GM23338 (cell line): ENCODE measurements around the gene APOL3. TPM values are rescaled to one million over a fixed set of nuclear protein-coding genes. Genes with fewer than 3 reads are reported as not detected.

ENCODE experiments used
- ATAC-seq: fragments of 200-7000 bp; cut with Tn5 transposase; 3 replicates; pipeline ENCODE4 v1.9.1; 2020
- DNase-seq: peaks from one replicate; pipeline ENCODE4 v3.0.0-alpha.2; 2015; ENCODE audit warnings: low spot score
- H2AFZ ChIP-seq: fragments of 200-600 bp; sonication (generic); 2 replicates; pipeline ENCODE4 v1.8.0; 2016; ENCODE audit warnings: antibody characterized with exemption, mild to moderate bottlenecking, moderate library complexity
- H3F3A ChIP-seq: fragments of 200-600 bp; sonication (generic); replicated peaks from 2 replicates; pipeline ENCODE4 v1.8.0; 2017; ENCODE audit warnings: antibody characterized with exemption, mixed run types, low read depth
- H3K27ac ChIP-seq: fragments of 200-600 bp; sonication (generic); 2 replicates; pipeline ENCODE4 v1.6.1; 2016; ENCODE audit warnings: low read depth
- H3K27me3 ChIP-seq: fragments of 200-600 bp; sonication (generic); 2 replicates; pipeline ENCODE4 v1.8.0; 2016; ENCODE audit warnings: mild to moderate bottlenecking, mixed run types, moderate library complexity; ENCODE audit not compliant: insufficient read depth
- H3K36me3 ChIP-seq: fragments of 200-600 bp; sonication (generic); 2 replicates; pipeline ENCODE4 v1.8.0; 2016; ENCODE audit warnings: mild to moderate bottlenecking; ENCODE audit not compliant: insufficient read depth
- H3K4me1 ChIP-seq: fragments of 200-600 bp; sonication (generic); 2 replicates; pipeline ENCODE4 v1.8.0; 2016; ENCODE audit warnings: mild to moderate bottlenecking, moderate library complexity; ENCODE audit not compliant: insufficient read depth
- H3K4me2 ChIP-seq: fragments of 200-600 bp; sonication (generic); 2 replicates; pipeline ENCODE4 v1.7.1; 2017; ENCODE audit warnings: mixed run types
- H3K4me3 ChIP-seq: fragments of 200-600 bp; sonication (generic); 2 replicates; pipeline ENCODE4 v1.6.1; 2016; ENCODE audit warnings: mixed run types
- H3K79me2 ChIP-seq: fragments of 200-600 bp; sonication (generic); replicated peaks from 2 replicates; pipeline ENCODE4 v1.8.0; 2017; ENCODE audit warnings: mild to moderate bottlenecking; ENCODE audit not compliant: insufficient read depth
- H3K9me2 ChIP-seq: fragments of 200-600 bp; sonication (generic); 2 replicates; pipeline ENCODE4 v1.8.0; 2017; ENCODE audit not compliant: insufficient read depth
- H4K20me1 ChIP-seq: fragments of 200-600 bp; sonication (generic); replicated peaks from 2 replicates; pipeline ENCODE4 v1.8.0; 2017; ENCODE audit warnings: mild to moderate bottlenecking; ENCODE audit not compliant: insufficient read depth
- H3K27ac Mint-ChIP-seq: 2 replicates; pipeline ENCODE4 v1.8.0; 2020; ENCODE audit warnings: inconsistent platforms, mild to moderate bottlenecking, moderate library complexity, mixed read lengths
- H3K27me3 Mint-ChIP-seq: 3 replicates; pipeline ENCODE4 v1.8.0; 2022; ENCODE audit warnings: low read depth, mild to moderate bottlenecking, moderate library complexity, mixed read lengths, inconsistent platforms; ENCODE audit not compliant: insufficient read depth, poor library complexity
- H3K36me3 Mint-ChIP-seq: 3 replicates; pipeline ENCODE4 v1.8.0; 2021; ENCODE audit warnings: low read depth, mild to moderate bottlenecking, inconsistent platforms, moderate library complexity, mixed read lengths
- H3K4me1 Mint-ChIP-seq: 3 replicates; pipeline ENCODE4 v1.8.0; 2020; ENCODE audit warnings: mild to moderate bottlenecking, inconsistent platforms, mixed read lengths
- H3K4me3 Mint-ChIP-seq: 3 replicates; pipeline ENCODE4 v1.8.0; 2021; ENCODE audit warnings: moderate library complexity, mild to moderate bottlenecking, inconsistent platforms, mixed read lengths
- H3K9me3 Mint-ChIP-seq: 3 replicates; pipeline ENCODE4 v1.8.0; 2020; ENCODE audit warnings: moderate library complexity, mild to moderate bottlenecking, inconsistent platforms, mixed read lengths
- POLR2AphosphoS5 ChIP-seq: IDR thresholded peaks from 2 replicates; pipeline ENCODE4 v1.6.1; 2016; ENCODE audit warnings: antibody characterized with exemption, low read depth
- REST ChIP-seq: IDR thresholded peaks from one replicate; pipeline ENCODE4 v1.6.1; 2018; ENCODE audit warnings: antibody characterized with exemption; ENCODE audit not compliant: unreplicated experiment
- STAT1 ChIP-seq: IDR thresholded peaks from one replicate; pipeline ENCODE4 v1.6.1; 2016; ENCODE audit warnings: antibody characterized with exemption; ENCODE audit not compliant: unreplicated experiment
- ZNF462 ChIP-seq: fragments of 250-450 bp; sonication (Bioruptor Pico); IDR thresholded peaks from 2 replicates; pipeline ENCODE4 v1.5.0; 2020; ENCODE audit warnings: mild to moderate bottlenecking, moderate library complexity
- polyA plus RNA-seq: library from polyadenylated mRNA; unstranded; fragments of >200 nt; fragmentation: Nextera tagmentation; extraction: Ambion mirVana; gene quantifications from 2 replicates; pipeline ENCODE4 v1.2.1, GENCODE V29; 2016
- total RNA-seq: library from RNA; depleted of rRNA; stranded (reverse); fragments of >200 nt; shearing (Covaris generic); gene quantifications from 2 replicates; pipeline ENCODE4 v1.2.3, GENCODE V29; 2014
- TF ChIP-seq, protein P1 (sequence below), 2 experiments: fragments of 200-600 bp in 1 of 2; sonication (generic) in 1 of 2; conservative IDR thresholded peaks; 2 replicates each; pipeline versions ENCODE4 v1.5.1 to v1.6.1; 2016 to 2017; ENCODE audit warnings: antibody characterized with exemption in 2 of 2, low read depth in 2 of 2, mild to moderate bottlenecking in 2 of 2, moderate library complexity in 1 of 2

APOL3 gene
- total and polyA plus RNA-seq, 2 experiments from 2014 or later: not detected

GRCh38 chr22:36194385-36194784, 33.8 kb upstream of the APOL3 start (continued):
- no peak for TF ChIP-seq ZNF462 (CRISPR knock-in tag)

GRCh38 chr22:36193577-36193976, 33.0 kb upstream of the APOL3 start:
- Mint-ChIP-seq H3K4me1 (peaks cover 72% of the 10 kb centered on the region), H3K9me3 (peaks cover 14% of the 10 kb centered on the region), H3K27me3 (peaks cover 22% of the 10 kb centered on the region), H3K27ac (no peak overlapping the region), H3K4me3 (no peak overlapping the region), H3K36me3 (peaks cover 10% of the 10 kb centered on the region)
- H4K20me1 ChIP-seq: no peaks in the 10 kb centered on the region
- no peak overlapping the region for H3K4me2 ChIP-seq
- no peak for TF ChIP-seq POLR2AphosphoS5
- TF ChIP-seq STAT1: no peak
- ATAC-seq: no peak
- no peak overlapping the region for H3K27ac ChIP-seq
- peaks cover 5% of the 10 kb centered on the region; the same call in 1 of the 2 replicates for H3K9me2 ChIP-seq
- no peak for DNase-seq
- H3K79me2 ChIP-seq: no peaks in the 10 kb centered on the region
- H2AFZ ChIP-seq: no peak overlapping the region
- no peaks in the 10 kb centered on the region for H3K27me3 ChIP-seq
- H3K4me3 ChIP-seq: no peak overlapping the region
- H3K4me1 ChIP-seq: peaks cover 21% of the 10 kb centered on the region
- H3K36me3 ChIP-seq: no peaks in the 10 kb centered on the region; the same call in 1 of the 2 replicates
- H3F3A ChIP-seq: no peaks in the 10 kb centered on the region

DNA sequence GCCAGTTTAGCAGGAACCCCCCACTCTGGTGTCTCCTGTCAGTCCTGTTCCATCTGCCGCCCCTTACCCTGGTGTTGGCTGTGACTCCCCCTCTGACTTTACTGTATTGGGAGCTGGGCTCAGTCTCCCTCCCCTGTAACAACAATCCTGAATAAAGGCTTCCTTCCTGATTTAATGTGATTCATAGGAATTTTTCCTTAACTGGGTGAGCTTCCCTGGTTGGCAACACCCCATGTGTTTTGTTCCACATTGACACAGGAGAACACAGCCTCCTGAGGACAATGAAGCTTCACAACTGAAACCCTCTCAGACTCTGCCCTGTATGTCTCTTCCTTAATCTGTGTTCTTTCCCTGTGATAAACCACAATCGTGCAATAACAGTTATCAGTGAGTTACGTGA, 32.6 kb upstream of the APOL3 start:
- H3K4me1 Mint-ChIP-seq: peaks cover 72% of the 10 kb centered on the region
- Histone ChIP-seq H3K27me3 (no peaks in the 10 kb centered on the region), H3K36me3 (no peaks in the 10 kb centered on the region; the same call in 1 of the 2 replicates), H3K4me1 (peaks cover 21% of the 10 kb centered on the region), H3K79me2 (no peaks in the 10 kb centered on the region), H3K9me2 (peaks cover 5% of the 10 kb centered on the region; the same call in 1 of the 2 replicates), H2AFZ (no peak overlapping the region), H3K4me2 (no peak overlapping the region), H3F3A (no peaks in the 10 kb centered on the region), H4K20me1 (no peaks in the 10 kb centered on the region), H3K4me3 (no peak overlapping the region), H3K27ac (no peak overlapping the region)
- H3K27ac Mint-ChIP-seq: no peak overlapping the region
- peaks cover 14% of the 10 kb centered on the region for H3K9me3 Mint-ChIP-seq
- DNase-seq (no peak), ATAC-seq (no peak)
- no peak overlapping the region for H3K4me3 Mint-ChIP-seq
- peaks cover 10% of the 10 kb centered on the region for H3K36me3 Mint-ChIP-seq
- H3K27me3 Mint-ChIP-seq: peaks cover 22% of the 10 kb centered on the region
- TF ChIP-seq, protein P1, sequence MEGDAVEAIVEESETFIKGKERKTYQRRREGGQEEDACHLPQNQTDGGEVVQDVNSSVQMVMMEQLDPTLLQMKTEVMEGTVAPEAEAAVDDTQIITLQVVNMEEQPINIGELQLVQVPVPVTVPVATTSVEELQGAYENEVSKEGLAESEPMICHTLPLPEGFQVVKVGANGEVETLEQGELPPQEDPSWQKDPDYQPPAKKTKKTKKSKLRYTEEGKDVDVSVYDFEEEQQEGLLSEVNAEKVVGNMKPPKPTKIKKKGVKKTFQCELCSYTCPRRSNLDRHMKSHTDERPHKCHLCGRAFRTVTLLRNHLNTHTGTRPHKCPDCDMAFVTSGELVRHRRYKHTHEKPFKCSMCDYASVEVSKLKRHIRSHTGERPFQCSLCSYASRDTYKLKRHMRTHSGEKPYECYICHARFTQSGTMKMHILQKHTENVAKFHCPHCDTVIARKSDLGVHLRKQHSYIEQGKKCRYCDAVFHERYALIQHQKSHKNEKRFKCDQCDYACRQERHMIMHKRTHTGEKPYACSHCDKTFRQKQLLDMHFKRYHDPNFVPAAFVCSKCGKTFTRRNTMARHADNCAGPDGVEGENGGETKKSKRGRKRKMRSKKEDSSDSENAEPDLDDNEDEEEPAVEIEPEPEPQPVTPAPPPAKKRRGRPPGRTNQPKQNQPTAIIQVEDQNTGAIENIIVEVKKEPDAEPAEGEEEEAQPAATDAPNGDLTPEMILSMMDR (conservative IDR thresholded peaks at IDR 0.05; ENCODE audit: low read depth in 2 of 2): no peak
- no peak for TF ChIP-seq REST
